GM23248 (cell line): Measurements from ENCODE around the gene BEX2. TPM values are rescaled to one million over a fixed set of nuclear protein-coding genes. Genes with fewer than 3 reads are reported as not detected.

ENCODE experiments used
- DNase-seq: peaks from one replicate; pipeline ENCODE4 v3.0.0-alpha.2; 2015
- H2AFZ ChIP-seq: fragments of 200-600 bp; sonication (generic); 2 replicates; pipeline ENCODE4 v1.6.1; 2016; ENCODE audit warnings: antibody characterized with exemption
- H3F3A ChIP-seq: fragments of 200-600 bp; sonication (generic); 2 replicates; pipeline ENCODE4 v1.6.1; 2016; ENCODE audit warnings: mild to moderate bottlenecking, antibody characterized with exemption, mixed run types; ENCODE audit not compliant: insufficient read depth
- H3K27ac ChIP-seq: fragments of 200-600 bp; sonication (generic); 2 replicates; pipeline ENCODE4 v1.5.1; 2016; ENCODE audit warnings: mild to moderate bottlenecking
- H3K27me3 ChIP-seq: fragments of 200-600 bp; sonication (generic); replicated peaks from 2 replicates; pipeline ENCODE4 v1.6.1; 2016; ENCODE audit warnings: mild to moderate bottlenecking; ENCODE audit not compliant: insufficient read depth
- H3K36me3 ChIP-seq: fragments of 200-600 bp; sonication (generic); 2 replicates; pipeline ENCODE4 v1.6.1; 2016; ENCODE audit warnings: low read depth, mild to moderate bottlenecking
- H3K4me1 ChIP-seq: fragments of 200-600 bp; sonication (generic); 2 replicates; pipeline ENCODE4 v1.6.1; 2016; ENCODE audit warnings: mild to moderate bottlenecking; ENCODE audit not compliant: insufficient read depth
- H3K4me2 ChIP-seq: fragments of 200-600 bp; sonication (generic); one replicate; pipeline ENCODE4 v1.6.1; 2016; ENCODE audit warnings: mild to moderate bottlenecking; ENCODE audit not compliant: unreplicated experiment
- H3K4me3 ChIP-seq: fragments of 200-600 bp; sonication (generic); 2 replicates; pipeline ENCODE4 v1.5.1; 2016; ENCODE audit warnings: mild to moderate bottlenecking
- H3K79me2 ChIP-seq: fragments of 200-600 bp; sonication (generic); 2 replicates; pipeline ENCODE4 v1.6.1; 2016; ENCODE audit warnings: mild to moderate bottlenecking; ENCODE audit not compliant: insufficient read depth
- H3K9ac ChIP-seq: fragments of 200-600 bp; sonication (generic); 2 replicates; pipeline ENCODE4 v1.6.1; 2016; ENCODE audit warnings: mild to moderate bottlenecking
- H3K9me2 ChIP-seq: fragments of 200-600 bp; sonication (generic); 2 replicates; pipeline ENCODE4 v1.6.1; 2016; ENCODE audit warnings: mixed run types, mild to moderate bottlenecking, moderate library complexity; ENCODE audit not compliant: insufficient read depth
- H3K9me3 ChIP-seq: fragments of 200-600 bp; sonication (generic); one replicate; pipeline ENCODE4 v1.6.1; 2017; ENCODE audit warnings: low read depth
- H4K20me1 ChIP-seq: fragments of 200-600 bp; sonication (generic); 2 replicates; pipeline ENCODE4 v1.6.0; 2016; ENCODE audit not compliant: insufficient read depth
- EZH2 ChIP-seq: fragments of 200-600 bp; sonication (generic); IDR thresholded peaks from 2 replicates; pipeline ENCODE4 v1.6.1; 2018; ENCODE audit warnings: antibody characterized with exemption, mild to moderate bottlenecking; ENCODE audit not compliant: insufficient read depth, poor library complexity, severe bottlenecking
- EZH2phosphoT487 ChIP-seq: fragments of 200-600 bp; sonication (generic); IDR thresholded peaks from 2 replicates; pipeline ENCODE4 v1.6.1; 2018; ENCODE audit warnings: antibody characterized with exemption, moderate library complexity, mild to moderate bottlenecking, low read depth; ENCODE audit not compliant: insufficient read depth
- WGBS, 2 experiments: methylation state at CpG; one replicate each; pipeline ENCODE4 v1.1.6; 2015 to 2017; ENCODE audit warnings: low lambda C conversion rate in 2 of 2, low coverage in 1 of 2; ENCODE audit errors: missing lambda C conversion rate in 2 of 2; 5-methylcytosine and 5-hydroxymethylcytosine counted together
- in situ Hi-C: fragments of 300-500 bp; cut with MboI; formaldehyde crosslinking; loops from 2 replicates; pipeline ENCODE4 v1.15.0; 2020
- polyA plus RNA-seq: library from polyadenylated mRNA; unstranded; fragments of >200 nt; fragmentation: Nextera tagmentation; extraction: Ambion mirVana; gene quantifications from 2 replicates; pipeline ENCODE4 v1.2.1, GENCODE V29; 2016
- total RNA-seq: library from RNA; depleted of rRNA; stranded (reverse); fragments of >200 nt; shearing (Covaris generic); gene quantifications from 2 replicates; pipeline ENCODE4 v1.2.3, GENCODE V29; 2014

The BEX2 gene
- total and polyA plus RNA-seq, 2 experiments from 2014 or later = not detected

DNA sequence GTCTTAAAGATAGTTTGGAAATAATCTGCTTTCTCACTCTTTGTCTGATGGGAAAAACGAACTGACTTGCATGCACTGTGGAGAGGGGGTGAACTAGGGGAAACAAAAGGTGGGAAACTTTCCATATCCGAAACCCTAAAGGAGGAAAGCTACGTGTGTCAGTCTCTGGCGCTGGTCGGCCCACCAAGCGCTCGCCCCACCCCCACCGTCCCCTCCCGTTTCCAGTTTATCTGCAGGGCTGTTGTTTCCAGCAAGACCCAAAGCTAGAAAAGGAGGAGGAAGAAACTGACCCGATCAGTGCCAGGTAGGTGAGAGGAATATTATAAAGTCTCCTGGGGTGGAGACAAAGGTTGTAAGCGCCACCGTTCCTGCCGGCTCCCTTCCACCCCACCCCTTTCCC, 46.1 kb upstream of the BEX2 start:
- peak overlapping the region; percentile 99 for H3K9ac ChIP-seq
- TF ChIP-seq EZH2 = no peak
- no peak for TF ChIP-seq EZH2phosphoT487
- H3K79me2 ChIP-seq = peaks cover 31% of the 10 kb centered on the region
- in situ Hi-C loops = no loop called here
- H3F3A ChIP-seq = peaks cover 4% of the 10 kb centered on the region
- peaks cover 16% of the 10 kb centered on the region for H3K4me1 ChIP-seq
- H3K4me3 ChIP-seq = peak overlapping the region; percentile 89
- H3K27me3 ChIP-seq = no peaks in the 10 kb centered on the region
- peak overlapping the region; percentile 92 for H3K27ac ChIP-seq
- peaks cover 7% of the 10 kb centered on the region for H3K36me3 ChIP-seq
- H3K4me2 ChIP-seq = peak overlapping the region; percentile 85
- DNase-seq = peak; percentile 45
- H3K9me2 ChIP-seq = no peaks in the 10 kb centered on the region
- no peaks in the 10 kb centered on the region for H4K20me1 ChIP-seq
- WGBS, 2 experiments = 0 to 4% methylated on average over 7 to 13 of the region's 13 CpGs
- H2AFZ ChIP-seq = peak overlapping the region; percentile 100
- H3K9me3 ChIP-seq = no peaks in the 10 kb centered on the region

DNA sequence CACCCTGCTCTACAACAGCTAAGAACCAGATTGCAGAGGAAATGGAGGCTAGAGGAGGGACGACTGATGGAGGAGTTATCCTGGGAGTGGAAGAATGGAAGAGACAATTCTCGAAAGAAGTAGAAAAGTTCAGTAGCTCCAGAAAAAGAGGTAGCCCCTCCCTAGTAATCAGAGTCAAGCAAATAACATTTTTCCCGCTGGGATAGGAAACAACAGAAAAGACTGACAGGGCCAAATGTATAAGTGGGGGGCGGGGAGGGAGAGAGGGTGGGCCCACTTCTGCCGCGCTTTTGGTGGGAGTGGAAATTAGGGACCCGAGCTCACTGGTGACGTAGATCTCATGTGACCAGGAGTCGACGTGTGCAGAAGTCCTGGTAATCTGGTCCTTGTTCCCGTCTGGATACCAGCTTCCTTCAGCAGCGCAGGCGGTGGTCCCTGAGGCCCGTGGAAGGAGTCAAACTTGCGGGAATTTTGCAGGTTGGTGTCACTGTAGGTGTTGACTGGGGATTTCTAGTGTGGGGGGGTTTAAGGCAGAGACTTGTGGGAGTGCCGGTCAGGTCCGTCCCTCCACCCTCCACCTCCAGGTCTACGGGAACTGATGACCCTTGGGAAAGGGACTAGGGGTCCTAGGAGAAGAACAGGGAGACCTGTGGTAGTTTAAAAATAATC, 45.5 kb upstream of the BEX2 start, which contains the start of gene TCEAL9:
TCEAL9 (plus strand) TSS at position 377 of the 669 bp plus-strand sequence. CDS start 1,179 bp downstream, outside the sequence.
- in situ Hi-C loops = no loop called here
- DNase-seq = peak; percentile 84

DNA sequence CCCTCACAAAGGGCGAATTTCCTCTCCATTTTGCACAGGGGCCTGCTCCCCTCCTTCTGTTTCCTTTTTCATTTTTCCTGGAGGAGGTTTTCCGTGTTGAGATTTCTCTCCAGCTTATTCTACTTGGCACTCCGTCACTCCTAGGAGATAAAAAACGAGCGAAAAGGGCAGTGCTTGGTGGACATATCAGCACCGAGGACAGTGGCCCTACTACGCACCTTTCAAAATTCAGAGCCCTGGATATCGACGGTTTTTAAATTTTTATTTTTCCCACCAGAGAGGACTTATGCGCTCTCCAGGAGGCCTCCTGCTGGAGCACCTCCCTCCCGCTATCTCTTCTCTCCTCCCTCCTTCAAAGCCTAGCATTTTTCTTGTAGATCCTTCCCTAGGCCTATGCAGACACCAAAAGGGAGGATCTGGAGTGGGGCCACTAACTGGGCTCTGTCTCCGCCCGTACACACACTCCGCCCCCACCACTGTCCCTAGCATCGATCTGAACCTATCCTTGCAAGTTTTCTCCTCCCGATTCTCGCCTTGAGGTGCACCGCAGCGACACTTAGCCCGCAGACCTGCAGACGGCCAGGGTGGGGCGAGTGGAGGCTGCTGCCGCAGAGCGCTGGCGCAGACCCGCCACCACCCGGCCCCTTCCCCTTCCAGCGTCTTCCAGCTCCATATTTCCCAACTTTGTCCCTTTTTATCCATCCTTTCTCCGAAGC, 37.0 kb upstream of the BEX2 start:
- Histone ChIP-seq H3K79me2 (no peaks in the 10 kb centered on the region), H4K20me1 (no peaks in the 10 kb centered on the region), H3F3A (no peaks in the 10 kb centered on the region), H3K27me3 (no peaks in the 10 kb centered on the region), H3K4me2 (no peak overlapping the region), H3K4me3 (no peak overlapping the region), H3K9me3 (no peaks in the 10 kb centered on the region), H3K9ac (no peak overlapping the region), H3K27ac (no peak overlapping the region), H3K9me2 (no peaks in the 10 kb centered on the region), H3K36me3 (no peaks in the 10 kb centered on the region), H2AFZ (no peak overlapping the region), H3K4me1 (no peaks in the 10 kb centered on the region)
- DNase-seq = no peak
- in situ Hi-C loops = loop anchor here (10.0 kb wide), 1 partner anchor 117 kb away; no protein-coding TSS in a partner anchor
- no peak for TF ChIP-seq EZH2
- TF ChIP-seq EZH2phosphoT487 = no peak
- 58 to 62% methylated on average over 25 to 29 of the region's 29 CpGs for WGBS, 2 experiments

More for the DNA sequence above, 45.5 kb upstream of the BEX2 start, which contains the start of gene TCEAL9:
- Histone ChIP-seq H4K20me1 (no peaks in the 10 kb centered on the region), H3K4me2 (peak within 1 kb of the TSS; percentile 85), H3F3A (peaks cover 4% of the 10 kb centered on the region; the same call in 1 of the 2 replicates), H3K79me2 (peaks cover 31% of the 10 kb centered on the region), H3K27me3 (no peaks in the 10 kb centered on the region), H3K9me3 (no peaks in the 10 kb centered on the region), H3K9ac (peak within 1 kb of the TSS; percentile 99), H2AFZ (peak within 1 kb of the TSS; percentile 100), H3K9me2 (no peaks in the 10 kb centered on the region), H3K4me3 (peak within 1 kb of the TSS; percentile 89), H3K36me3 (peaks cover 7% of the 10 kb centered on the region), H3K4me1 (peaks cover 11% of the 10 kb centered on the region; the same call in 1 of the 2 replicates), H3K27ac (peak within 1 kb of the TSS; percentile 92)
- WGBS, 2 experiments = 0 to 2% methylated on average over 13 to 18 of the region's 18 CpGs
- TF ChIP-seq EZH2phosphoT487 (no peak), EZH2 (no peak)

DNA sequence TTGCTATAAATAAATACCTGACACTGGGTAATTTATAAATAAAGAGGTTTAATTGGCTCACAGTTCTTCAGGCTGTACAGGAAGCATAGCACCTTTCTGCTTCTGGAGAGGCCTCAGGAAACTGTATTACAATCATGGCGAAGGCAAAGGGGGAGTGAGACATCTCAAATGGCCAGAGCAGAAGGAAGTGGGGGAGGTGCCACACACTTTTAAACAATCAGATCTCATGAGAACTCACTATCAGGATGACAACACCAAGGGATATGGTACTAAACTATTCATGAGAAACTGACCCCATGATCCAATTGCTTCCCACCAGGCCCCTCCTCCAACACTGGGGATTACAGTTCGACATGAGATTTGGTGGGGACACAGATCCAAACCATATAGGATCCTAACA, 33.8 kb upstream of the BEX2 start:
- no peak for DNase-seq
- no peaks in the 10 kb centered on the region for H3K9me3 ChIP-seq
- H3K27me3 ChIP-seq = no peaks in the 10 kb centered on the region
- no peak overlapping the region for H3K9ac ChIP-seq
- H3K27ac ChIP-seq = no peak overlapping the region
- no peaks in the 10 kb centered on the region for H3K9me2 ChIP-seq
- H3K79me2 ChIP-seq = no peaks in the 10 kb centered on the region
- H3K4me2 ChIP-seq = no peak overlapping the region
- no peaks in the 10 kb centered on the region for H3K4me1 ChIP-seq
- H3F3A ChIP-seq = no peaks in the 10 kb centered on the region
- H2AFZ ChIP-seq = no peak overlapping the region
- WGBS, 2 experiments = 70 to 83% methylated on average over 2 of the region's 2 CpGs
- H3K36me3 ChIP-seq = no peaks in the 10 kb centered on the region
- TF ChIP-seq EZH2 (no peak), EZH2phosphoT487 (no peak)
- in situ Hi-C loops = loop anchor here (10.0 kb wide), 1 partner anchor 120 kb away; no protein-coding TSS in a partner anchor
- no peaks in the 10 kb centered on the region for H4K20me1 ChIP-seq
- no peak overlapping the region for H3K4me3 ChIP-seq
